Caco-2 (cell line): ENCODE measurements around the gene PPP1R3F. TPM values are rescaled to one million over a fixed set of nuclear protein-coding genes. Genes with fewer than 3 reads are reported as not detected.

ENCODE experiments used
- BruUV-seq: library from RNA; stranded (reverse); fragments of 400-500 nt; replicated peaks from 2 replicates; lab custom pipeline; 2021; lab: Mats Ljungman, UMichigan
- CTCF ChIA-PET: fragments of 300-600 bp; sonication (Branson Sonifier 250); formaldehyde crosslinking; loops from one replicate; lab custom pipeline; 2022; ENCODE audit warnings: antibody characterized with exemption; lab: Charles Lee
- POLR2A ChIA-PET: fragments of 300-600 bp; sonication (Branson Sonifier 250); formaldehyde crosslinking; loops from one replicate; lab custom pipeline; 2022; ENCODE audit warnings: antibody characterized with exemption; lab: Charles Lee
- DNase-seq, 2 experiments: peaks; one replicate each; pipeline versions ENCODE4 v3.0.0 to v3.0.0-alpha.2; 2020 to 2022
- H3K27me3 ChIP-seq: replicated peaks from 2 replicates; pipeline ENCODE4 v1.6.0; 2011; ENCODE audit warnings: low read length; ENCODE audit not compliant: control insufficient read depth, insufficient read depth
- H3K36me3 ChIP-seq: 2 replicates; pipeline ENCODE4 v1.5.1; 2011; ENCODE audit warnings: low read length; ENCODE audit not compliant: control insufficient read depth, insufficient read depth
- H3K4me1 ChIP-seq: fragments of 250-450 bp; sonication (Bioruptor Pico); 2 replicates; pipeline ENCODE4 v1.5.1; 2020; ENCODE audit warnings: mild to moderate bottlenecking
- H3K4me3 ChIP-seq: 2 replicates; pipeline ENCODE4 v1.5.1; 2011; ENCODE audit warnings: low read depth, mild to moderate bottlenecking, control low read depth, low read length
- H3K9me3 ChIP-seq: fragments of 250-450 bp; sonication (Bioruptor Pico); 2 replicates; pipeline ENCODE4 v1.5.1; 2020; ENCODE audit warnings: mild to moderate bottlenecking, moderate library complexity
- H3K27ac Mint-ChIP-seq: one replicate; pipeline ENCODE4 v1.8.0; 2022; ENCODE audit warnings: mixed read lengths; ENCODE audit not compliant: unreplicated experiment
- H3K27me3 Mint-ChIP-seq: one replicate; pipeline ENCODE4 v1.8.0; 2022; ENCODE audit warnings: mixed read lengths; ENCODE audit not compliant: insufficient read depth, unreplicated experiment
- H3K36me3 Mint-ChIP-seq: one replicate; pipeline ENCODE4 v1.8.0; 2022; ENCODE audit warnings: mild to moderate bottlenecking, mixed read lengths; ENCODE audit not compliant: insufficient read depth, unreplicated experiment
- H3K4me1 Mint-ChIP-seq: one replicate; pipeline ENCODE4 v1.8.0; 2022; ENCODE audit warnings: low read depth, mixed read lengths; ENCODE audit not compliant: unreplicated experiment
- H3K4me3 Mint-ChIP-seq: one replicate; pipeline ENCODE4 v1.8.0; 2022; ENCODE audit warnings: mild to moderate bottlenecking, moderate library complexity, mixed read lengths; ENCODE audit not compliant: unreplicated experiment
- H3K9me3 Mint-ChIP-seq: one replicate; pipeline ENCODE4 v1.8.0; 2022; ENCODE audit warnings: mixed read lengths; ENCODE audit not compliant: unreplicated experiment
- CTCF ChIP-seq, 2 experiments: fragments of 200-600 bp in 1 of 2; IDR thresholded peaks; 1 replicate in 1 of 2; 2 replicates in 1 of 2; pipeline versions ENCODE4 v1.5.1 to v1.8.0; 2011 to 2022; ENCODE audit warnings: antibody characterized with exemption in 1 of 2, control low read depth in 1 of 2, inconsistent platforms in 1 of 2, low read depth in 1 of 2, low read length in 1 of 2, mild to moderate bottlenecking in 1 of 2, moderate library complexity in 1 of 2; ENCODE audit not compliant: insufficient read depth in 1 of 2, severe bottlenecking in 1 of 2, unreplicated experiment in 1 of 2
- intact Hi-C: fragments of 100-400 bp; cut with micrococcal nuclease; formaldehyde crosslinking; loops from one replicate; pipeline ENCODE4 v1.10.0; 2022; ENCODE audit not compliant: unreplicated experiment
- total RNA-seq: library from RNA; stranded (reverse); gene quantifications from 2 replicates; pipeline ENCODE4 v1.2.3, GENCODE V29; 2022

The PPP1R3F gene
- total RNA-seq, 1 experiment from 2014 or later: 3.9 TPM

DNA sequence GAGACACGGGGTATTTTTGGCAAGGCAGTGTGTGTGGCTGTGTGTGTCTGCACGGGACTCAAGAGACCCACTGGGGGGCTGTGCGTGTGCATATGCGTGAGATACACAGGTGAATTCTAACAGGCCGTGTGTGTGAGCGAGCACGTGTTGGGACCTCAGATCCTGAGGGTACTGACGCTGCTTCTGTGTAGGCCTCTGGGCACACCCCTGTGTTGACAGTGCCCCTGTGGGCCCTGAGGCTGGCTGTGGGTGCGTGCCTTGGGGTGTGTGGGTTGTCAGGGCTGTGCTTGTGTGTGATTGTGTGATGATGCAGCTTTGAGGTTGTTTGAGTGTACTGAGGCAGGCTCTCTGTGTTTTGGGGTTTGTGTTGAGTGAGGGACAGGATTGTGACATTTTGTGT is 19.0 kb upstream of the PPP1R3F start:
- no peak overlapping the region for H3K4me3 Mint-ChIP-seq
- Histone ChIP-seq H3K4me1 (no peaks in the 10 kb centered on the region), H3K27me3 (no peaks in the 10 kb centered on the region), H3K4me3 (no peak overlapping the region), H3K9me3 (no peaks in the 10 kb centered on the region), H3K36me3 (no peaks in the 10 kb centered on the region)
- TF ChIP-seq CTCF (IDR thresholded peaks at IDR 0.05; ENCODE audit: insufficient read depth in 1 of 2, low read depth in 1 of 2, low read length in 1 of 2, severe bottlenecking in 1 of 2, unreplicated experiment in 1 of 2): no peak
- intact Hi-C loops: no loop called here
- H3K9me3 Mint-ChIP-seq: no peaks in the 10 kb centered on the region
- ChIA-PET POLR2A (interaction anchor here (1.2 kb wide), 1 partner anchor 18 kb away, joined by 4 read pairs; no protein-coding TSS in a partner anchor), CTCF (no interaction called here)
- no peak overlapping the region for H3K27ac Mint-ChIP-seq
- BruUV-seq: no TSS peak
- no peak for DNase-seq
- H3K27me3 Mint-ChIP-seq: no peaks in the 10 kb centered on the region
- peaks cover 10% of the 10 kb centered on the region for H3K36me3 Mint-ChIP-seq
- H3K4me1 Mint-ChIP-seq: no peaks in the 10 kb centered on the region

DNA sequence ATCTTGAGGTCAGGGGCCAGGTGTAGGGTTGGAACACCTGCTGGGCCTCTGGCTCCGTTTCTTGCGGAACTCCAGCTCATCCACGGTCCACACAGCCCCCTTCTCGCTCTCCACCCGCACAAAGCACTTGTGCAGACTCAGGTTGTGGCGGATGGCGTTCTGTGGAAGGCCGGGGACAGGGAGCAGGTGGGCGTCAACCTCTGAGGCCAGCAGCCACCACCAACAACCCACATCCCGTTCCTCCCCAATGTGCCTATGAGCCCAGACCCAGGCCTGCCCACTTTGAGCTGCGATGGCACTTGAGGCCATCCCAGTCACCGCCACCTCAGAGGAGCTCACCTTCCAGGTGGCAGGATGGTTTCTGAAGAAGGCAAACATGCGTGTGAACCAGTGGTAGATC is 18.3 kb upstream of the PPP1R3F start:
- ChIA-PET POLR2A (no interaction called here), CTCF (no interaction called here)
- no peaks in the 10 kb centered on the region for H3K27me3 ChIP-seq
- H3K36me3 ChIP-seq: no peaks in the 10 kb centered on the region
- no peaks in the 10 kb centered on the region for H3K9me3 Mint-ChIP-seq
- H3K4me1 ChIP-seq: no peaks in the 10 kb centered on the region
- H3K36me3 Mint-ChIP-seq: peaks cover 10% of the 10 kb centered on the region
- H3K27me3 Mint-ChIP-seq: no peaks in the 10 kb centered on the region
- no peaks in the 10 kb centered on the region for H3K9me3 ChIP-seq
- intact Hi-C loops: no loop called here
- no peaks in the 10 kb centered on the region for H3K4me1 Mint-ChIP-seq
- no peak overlapping the region for H3K4me3 ChIP-seq
- DNase-seq: no peak
- BruUV-seq: no TSS peak
- no peak overlapping the region for H3K4me3 Mint-ChIP-seq
- no peak overlapping the region for H3K27ac Mint-ChIP-seq
- TF ChIP-seq CTCF (IDR thresholded peaks at IDR 0.05; ENCODE audit: insufficient read depth in 1 of 2, low read depth in 1 of 2, low read length in 1 of 2, severe bottlenecking in 1 of 2, unreplicated experiment in 1 of 2): no peak

DNA sequence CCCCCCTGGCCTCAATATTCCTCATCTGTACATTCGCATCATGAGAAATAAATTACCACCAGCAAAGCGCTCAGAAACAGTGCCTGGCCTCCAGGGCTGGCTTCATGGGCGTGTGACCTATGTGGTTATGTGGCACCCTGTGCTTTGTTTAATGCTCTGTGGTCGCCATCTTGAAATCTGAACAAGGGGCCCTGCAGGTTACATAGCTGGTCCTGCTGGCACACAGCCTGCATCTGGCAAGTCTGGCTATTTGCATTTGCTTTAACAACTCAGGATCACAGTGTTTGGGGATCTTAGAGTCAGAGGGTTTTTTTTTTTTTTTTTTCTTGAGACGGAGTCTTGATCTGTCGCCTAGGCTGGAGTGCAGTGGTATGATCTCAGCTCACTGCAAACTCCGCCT is 15.0 kb upstream of the PPP1R3F start:
- intact Hi-C loops: no loop called here
- no peaks in the 10 kb centered on the region for H3K9me3 ChIP-seq
- no peaks in the 10 kb centered on the region for H3K36me3 ChIP-seq
- DNase-seq: no peak
- H3K27ac Mint-ChIP-seq: no peak overlapping the region
- CTCF ChIA-PET: no interaction called here
- H3K4me3 ChIP-seq: no peak overlapping the region
- no peaks in the 10 kb centered on the region for H3K27me3 Mint-ChIP-seq
- POLR2A ChIA-PET: no interaction called here
- no TSS peak for BruUV-seq
- H3K4me3 Mint-ChIP-seq: no peak overlapping the region
- H3K4me1 Mint-ChIP-seq: no peaks in the 10 kb centered on the region
- peaks cover 10% of the 10 kb centered on the region for H3K36me3 Mint-ChIP-seq
- H3K27me3 ChIP-seq: no peaks in the 10 kb centered on the region
- H3K4me1 ChIP-seq: no peaks in the 10 kb centered on the region
- TF ChIP-seq CTCF (IDR thresholded peaks at IDR 0.05; ENCODE audit: insufficient read depth in 1 of 2, low read depth in 1 of 2, low read length in 1 of 2, severe bottlenecking in 1 of 2, unreplicated experiment in 1 of 2): no peak
- no peaks in the 10 kb centered on the region for H3K9me3 Mint-ChIP-seq
